ENCODE measurements around the gene AMBP. TPM values are rescaled to one million over a fixed set of nuclear protein-coding genes. Genes with fewer than 3 reads are reported as not detected.

AMBP gene
- total and polyA plus RNA-seq, 4 donors, result 0.23 to 1.7 TPM; not detected in 2

DNA sequence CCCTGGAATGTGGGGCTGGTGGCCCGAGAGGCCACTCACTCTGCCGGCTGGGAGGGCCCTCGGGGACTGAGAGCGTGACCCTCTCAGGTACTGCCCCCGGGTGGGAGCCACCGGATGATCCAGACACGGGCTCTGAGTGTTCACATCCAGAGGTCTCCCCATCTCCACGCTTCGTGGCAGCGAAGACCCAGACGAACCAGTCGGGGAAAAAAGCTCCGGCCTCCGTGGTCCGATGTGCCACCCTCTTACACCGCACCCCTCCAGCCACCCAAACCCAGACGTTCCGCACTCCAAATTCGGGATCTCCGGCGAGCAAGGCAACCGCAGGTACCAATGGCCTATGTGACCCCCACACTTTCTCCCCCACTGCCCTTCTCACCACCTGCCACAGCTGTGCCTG, 49.5 kb downstream of the AMBP start:
- no peak overlapping the region for H3K27ac ChIP-seq (ENCODE audit: low read depth, low read length)
- peaks cover 41% of the 10 kb centered on the region for H3K36me3 ChIP-seq (ENCODE audit: control insufficient read depth, insufficient read depth, low read length)
- DNase-seq (ENCODE audit: low read depth in 4 of 6, low spot score in 6 of 6), result no peak
- no peak overlapping the region for H3K4me3 ChIP-seq (ENCODE audit: low read depth, low read length)
- 96% methylated on average over 22 of the region's 22 CpGs for WGBS (ENCODE audit: insufficient coverage)
- no peaks in the 10 kb centered on the region for H3K9me3 ChIP-seq (ENCODE audit: control insufficient read depth, insufficient read depth, low read length)
- H3K27me3 ChIP-seq (ENCODE audit: control insufficient read depth, insufficient read depth, low read length), result no peaks in the 10 kb centered on the region
- peaks cover 20% of the 10 kb centered on the region for H3K4me1 ChIP-seq (ENCODE audit: control insufficient read depth, insufficient read depth, low read length)

DNA sequence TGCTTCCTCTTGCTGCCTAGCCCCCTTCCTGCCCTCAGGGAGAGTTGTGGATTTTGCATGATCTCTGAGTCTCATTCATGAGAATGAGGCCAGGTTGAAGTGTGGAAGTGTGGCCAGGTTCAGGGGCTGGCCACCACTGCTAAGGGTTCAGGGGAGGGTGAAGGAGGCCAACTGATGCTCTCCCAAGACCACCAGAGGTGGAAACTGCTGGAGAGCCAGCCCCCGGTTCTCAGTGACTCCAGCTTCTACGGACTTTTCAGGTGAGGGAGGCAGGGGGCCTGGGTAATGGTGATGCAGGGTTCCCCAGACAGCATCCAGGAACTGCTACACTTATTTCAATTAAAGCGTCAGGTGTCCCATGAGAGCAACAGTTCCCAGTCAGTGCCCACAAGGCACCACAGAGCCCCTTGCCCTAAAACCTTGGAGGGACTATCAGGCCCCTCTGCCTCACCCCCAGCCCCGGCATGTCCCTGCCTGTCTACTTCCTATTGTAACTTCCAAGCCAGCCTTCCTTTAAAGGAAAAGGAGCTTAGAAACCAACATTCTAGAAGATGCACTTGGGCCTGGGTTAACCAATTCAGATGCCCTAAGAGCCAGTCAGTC, 50.1 kb downstream of the AMBP start:
- Histone ChIP-seq H3K36me3 (ENCODE audit: control insufficient read depth, insufficient read depth, low read length) (peaks cover 34% of the 10 kb centered on the region), H3K27me3 (ENCODE audit: control insufficient read depth, insufficient read depth, low read length) (no peaks in the 10 kb centered on the region), H3K4me1 (ENCODE audit: control insufficient read depth, insufficient read depth, low read length) (peaks cover 14% of the 10 kb centered on the region), H3K9me3 (ENCODE audit: control insufficient read depth, insufficient read depth, low read length) (no peaks in the 10 kb centered on the region), H3K27ac (ENCODE audit: low read depth, low read length) (no peak overlapping the region), H3K4me3 (ENCODE audit: low read depth, low read length) (no peak overlapping the region)
- DNase-seq (ENCODE audit: low read depth in 4 of 6, low spot score in 6 of 6), result no peak
- 83% methylated on average over 3 of the region's 4 CpGs for whole genome bisulfite sequencing (ENCODE audit: insufficient coverage)

DNA sequence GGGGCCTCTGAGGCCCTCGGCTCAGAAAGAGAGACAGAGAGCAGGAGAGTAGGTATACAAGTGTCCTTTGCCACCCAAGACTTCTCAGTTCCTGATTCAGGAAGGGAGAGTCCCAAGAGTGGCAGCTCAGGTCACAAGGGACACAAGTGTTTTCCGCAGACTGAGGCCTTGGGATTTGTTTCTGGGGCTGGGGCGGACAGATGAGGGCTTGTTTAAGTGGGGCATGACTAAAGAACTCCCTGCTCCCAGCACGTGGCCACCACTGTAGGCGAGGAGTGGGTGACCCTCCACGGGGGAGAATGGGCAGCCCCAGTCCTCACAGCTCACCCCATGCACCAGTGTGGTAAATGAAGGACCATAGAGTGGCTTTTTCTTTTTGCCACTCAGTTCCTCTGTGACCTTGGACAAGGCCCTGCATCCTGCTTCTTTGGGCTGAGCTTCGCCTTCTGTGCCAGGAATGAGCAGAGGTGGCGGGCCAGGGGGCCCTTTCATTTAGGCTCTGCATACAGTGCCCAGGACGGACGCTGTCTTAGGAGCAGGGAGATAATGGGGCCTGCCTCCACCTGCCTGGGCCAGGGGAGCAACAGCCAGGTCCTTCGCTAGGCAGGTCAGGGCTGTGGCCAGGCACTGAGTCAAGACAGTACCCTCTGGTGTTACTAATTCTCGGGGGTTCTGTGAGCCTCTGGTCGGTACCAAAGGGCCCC, 50.8 kb downstream of the AMBP start:
- Histone ChIP-seq H3K27me3 (ENCODE audit: control insufficient read depth, insufficient read depth, low read length) (no peaks in the 10 kb centered on the region), H3K9me3 (ENCODE audit: control insufficient read depth, insufficient read depth, low read length) (no peaks in the 10 kb centered on the region), H3K4me3 (ENCODE audit: low read depth, low read length) (no peak overlapping the region), H3K4me1 (ENCODE audit: control insufficient read depth, insufficient read depth, low read length) (peaks cover 8% of the 10 kb centered on the region), H3K27ac (ENCODE audit: low read depth, low read length) (no peak overlapping the region), H3K36me3 (ENCODE audit: control insufficient read depth, insufficient read depth, low read length) (peaks cover 28% of the 10 kb centered on the region)
- DNase-seq (ENCODE audit: low read depth in 4 of 6, low spot score in 6 of 6), result no peak
- WGBS (ENCODE audit: insufficient coverage), result 92% methylated on average over 13 of the region's 13 CpGs

DNA sequence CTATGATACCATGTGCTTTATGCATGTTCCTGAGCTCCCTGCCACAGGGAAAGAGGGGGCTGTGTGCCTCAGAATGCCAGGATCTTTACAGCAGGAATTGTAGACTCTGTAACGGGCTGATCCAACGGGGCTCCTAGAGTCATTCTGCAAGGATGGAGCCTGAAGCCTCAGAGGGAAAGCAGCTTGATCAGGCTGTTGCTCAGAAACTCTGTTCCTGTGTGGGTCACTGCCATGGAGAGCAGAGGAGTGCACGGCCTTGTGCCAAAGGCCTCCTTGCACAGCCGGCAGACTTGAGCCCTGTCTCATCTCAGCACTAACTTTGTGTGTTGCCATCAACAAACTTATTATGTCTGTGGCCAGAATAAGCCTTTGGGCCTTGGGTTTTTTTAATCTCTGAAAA, 51.8 kb downstream of the AMBP start:
- WGBS (ENCODE audit: insufficient coverage), result 93% methylated on average over 3 of the region's 4 CpGs
- Histone ChIP-seq H3K27me3 (ENCODE audit: control insufficient read depth, insufficient read depth, low read length) (no peaks in the 10 kb centered on the region), H3K9me3 (ENCODE audit: control insufficient read depth, insufficient read depth, low read length) (no peaks in the 10 kb centered on the region), H3K36me3 (ENCODE audit: control insufficient read depth, insufficient read depth, low read length) (peaks cover 22% of the 10 kb centered on the region), H3K4me1 (ENCODE audit: control insufficient read depth, insufficient read depth, low read length) (no peaks in the 10 kb centered on the region), H3K27ac (ENCODE audit: low read depth, low read length) (no peak overlapping the region), H3K4me3 (ENCODE audit: low read depth, low read length) (no peak overlapping the region)
- no peak for DNase-seq (ENCODE audit: low read depth in 4 of 6, low spot score in 6 of 6)

DNA sequence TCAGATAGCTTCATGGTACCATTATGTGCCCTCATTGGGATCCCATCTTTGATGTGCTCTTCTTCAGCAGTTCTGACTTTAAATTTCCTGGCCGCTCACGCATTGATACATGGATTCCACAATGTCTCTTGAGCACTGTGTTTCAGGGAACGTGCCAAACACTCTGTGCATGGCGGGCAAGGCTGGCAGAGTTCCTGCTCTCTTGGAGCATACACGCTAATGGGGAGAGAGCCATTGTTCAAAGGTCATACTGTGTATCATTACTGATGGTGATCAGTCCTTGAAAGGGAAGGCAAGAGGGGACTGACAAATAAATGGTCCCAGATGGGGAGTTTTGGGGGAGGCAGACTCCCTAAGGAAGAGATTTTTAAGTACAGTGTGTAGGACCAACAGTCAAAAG, 52.3 kb downstream of the AMBP start:
- Histone ChIP-seq H3K9me3 (ENCODE audit: control insufficient read depth, insufficient read depth, low read length) (no peaks in the 10 kb centered on the region), H3K4me3 (ENCODE audit: low read depth, low read length) (no peak overlapping the region), H3K36me3 (ENCODE audit: control insufficient read depth, insufficient read depth, low read length) (peaks cover 22% of the 10 kb centered on the region), H3K4me1 (ENCODE audit: control insufficient read depth, insufficient read depth, low read length) (no peaks in the 10 kb centered on the region), H3K27me3 (ENCODE audit: control insufficient read depth, insufficient read depth, low read length) (no peaks in the 10 kb centered on the region), H3K27ac (ENCODE audit: low read depth, low read length) (no peak overlapping the region)
- DNase-seq (ENCODE audit: low read depth in 4 of 6, low spot score in 6 of 6), result no peak
- 86% methylated on average over 5 of the region's 5 CpGs for WGBS (ENCODE audit: insufficient coverage)

DNA sequence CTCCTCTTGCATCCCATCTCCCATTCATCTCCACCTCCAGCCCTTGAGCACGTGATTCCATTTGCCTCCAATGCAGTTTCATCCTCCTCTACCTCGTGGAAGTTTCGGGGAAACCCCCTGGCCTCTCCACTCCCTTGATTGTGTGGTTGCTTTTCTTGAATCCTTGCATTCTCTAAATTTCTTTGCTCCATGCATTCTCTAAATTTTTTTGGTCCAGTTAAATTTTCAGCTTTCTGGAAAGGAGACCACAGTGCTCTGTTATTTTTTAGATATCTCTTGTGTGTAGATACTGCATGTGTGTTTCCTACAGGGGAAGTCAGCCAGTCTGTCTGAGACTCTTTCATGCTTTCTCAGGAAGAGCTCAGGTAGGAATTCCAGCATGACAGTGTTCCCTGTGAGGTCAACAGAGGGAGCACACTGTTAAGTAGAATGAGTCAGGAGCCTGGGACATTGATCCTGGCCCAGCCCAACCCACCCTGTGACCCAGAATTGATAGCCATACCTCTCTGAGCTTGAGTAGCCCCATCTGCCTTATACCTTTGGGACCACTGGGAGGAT, 52.8 kb downstream of the AMBP start:
- H3K27ac ChIP-seq (ENCODE audit: low read depth, low read length), result no peak overlapping the region
- peaks cover 22% of the 10 kb centered on the region for H3K36me3 ChIP-seq (ENCODE audit: control insufficient read depth, insufficient read depth, low read length)
- DNase-seq (ENCODE audit: low read depth in 4 of 6, low spot score in 6 of 6), result no peak
- H3K4me3 ChIP-seq (ENCODE audit: low read depth, low read length), result no peak overlapping the region
- H3K27me3 ChIP-seq (ENCODE audit: control insufficient read depth, insufficient read depth, low read length), result no peaks in the 10 kb centered on the region
- 100% methylated on average over 1 of the region's 3 CpGs for WGBS (ENCODE audit: insufficient coverage)
- H3K9me3 ChIP-seq (ENCODE audit: control insufficient read depth, insufficient read depth, low read length), result no peaks in the 10 kb centered on the region
- no peaks in the 10 kb centered on the region for H3K4me1 ChIP-seq (ENCODE audit: control insufficient read depth, insufficient read depth, low read length)

DNA sequence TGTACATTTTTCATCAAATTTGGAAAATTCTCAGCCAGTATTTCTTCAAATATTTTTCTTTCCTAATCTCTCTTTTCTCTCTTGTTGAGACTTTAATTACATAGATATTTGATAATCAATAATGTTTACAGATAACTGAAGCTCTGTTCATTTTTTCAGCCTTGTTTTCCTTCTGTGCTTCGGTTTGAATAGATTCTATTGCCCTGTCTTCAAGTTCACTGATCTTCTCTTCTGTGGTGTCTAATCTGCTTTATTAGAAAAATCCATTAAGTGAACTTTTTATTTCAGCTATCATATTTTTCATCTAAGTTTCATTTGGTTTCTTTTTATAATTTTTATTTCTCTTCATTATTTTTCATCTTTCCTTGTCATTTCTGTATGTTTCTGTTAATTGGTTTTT, 54.1 kb downstream of the AMBP start:
- Histone ChIP-seq H3K27me3 (ENCODE audit: control insufficient read depth, insufficient read depth, low read length) (no peaks in the 10 kb centered on the region), H3K4me1 (ENCODE audit: control insufficient read depth, insufficient read depth, low read length) (no peaks in the 10 kb centered on the region), H3K36me3 (ENCODE audit: control insufficient read depth, insufficient read depth, low read length) (peaks cover 18% of the 10 kb centered on the region), H3K4me3 (ENCODE audit: low read depth, low read length) (no peak overlapping the region), H3K27ac (ENCODE audit: low read depth, low read length) (no peak overlapping the region), H3K9me3 (ENCODE audit: control insufficient read depth, insufficient read depth, low read length) (peaks cover 2% of the 10 kb centered on the region)
- no CpG with 5 or more reads among the region's 1 CpG for WGBS (ENCODE audit: insufficient coverage)
- DNase-seq (ENCODE audit: low read depth in 4 of 6, low spot score in 6 of 6), result no peak

DNA sequence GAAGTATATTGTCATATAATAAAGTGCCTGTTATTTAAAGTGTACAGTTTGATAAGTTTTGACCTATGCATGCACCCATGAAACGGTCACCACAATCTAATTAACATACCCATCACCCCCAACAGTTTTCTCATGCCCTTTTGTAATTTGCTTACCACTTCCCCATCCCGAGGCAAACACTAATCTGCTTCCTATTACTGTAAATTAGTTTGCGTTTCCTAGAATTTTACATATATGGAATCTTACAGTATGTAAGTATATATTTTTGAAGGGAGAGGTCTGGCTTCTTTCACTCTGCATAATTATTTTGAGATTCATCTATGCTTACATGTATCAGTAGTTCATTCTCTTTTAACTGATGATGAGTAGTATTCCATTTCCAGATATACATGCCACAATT, 56.5 kb downstream of the AMBP start:
- WGBS (ENCODE audit: insufficient coverage), result 60% methylated on average over 1 of the region's 3 CpGs
- Histone ChIP-seq H3K4me3 (ENCODE audit: low read depth, low read length) (no peak overlapping the region), H3K27me3 (ENCODE audit: control insufficient read depth, insufficient read depth, low read length) (no peaks in the 10 kb centered on the region), H3K9me3 (ENCODE audit: control insufficient read depth, insufficient read depth, low read length) (peaks cover 2% of the 10 kb centered on the region), H3K4me1 (ENCODE audit: control insufficient read depth, insufficient read depth, low read length) (no peaks in the 10 kb centered on the region), H3K27ac (ENCODE audit: low read depth, low read length) (no peak overlapping the region), H3K36me3 (ENCODE audit: control insufficient read depth, insufficient read depth, low read length) (peaks cover 28% of the 10 kb centered on the region)
- DNase-seq (ENCODE audit: low read depth in 4 of 6, low spot score in 6 of 6), result no peak

DNA sequence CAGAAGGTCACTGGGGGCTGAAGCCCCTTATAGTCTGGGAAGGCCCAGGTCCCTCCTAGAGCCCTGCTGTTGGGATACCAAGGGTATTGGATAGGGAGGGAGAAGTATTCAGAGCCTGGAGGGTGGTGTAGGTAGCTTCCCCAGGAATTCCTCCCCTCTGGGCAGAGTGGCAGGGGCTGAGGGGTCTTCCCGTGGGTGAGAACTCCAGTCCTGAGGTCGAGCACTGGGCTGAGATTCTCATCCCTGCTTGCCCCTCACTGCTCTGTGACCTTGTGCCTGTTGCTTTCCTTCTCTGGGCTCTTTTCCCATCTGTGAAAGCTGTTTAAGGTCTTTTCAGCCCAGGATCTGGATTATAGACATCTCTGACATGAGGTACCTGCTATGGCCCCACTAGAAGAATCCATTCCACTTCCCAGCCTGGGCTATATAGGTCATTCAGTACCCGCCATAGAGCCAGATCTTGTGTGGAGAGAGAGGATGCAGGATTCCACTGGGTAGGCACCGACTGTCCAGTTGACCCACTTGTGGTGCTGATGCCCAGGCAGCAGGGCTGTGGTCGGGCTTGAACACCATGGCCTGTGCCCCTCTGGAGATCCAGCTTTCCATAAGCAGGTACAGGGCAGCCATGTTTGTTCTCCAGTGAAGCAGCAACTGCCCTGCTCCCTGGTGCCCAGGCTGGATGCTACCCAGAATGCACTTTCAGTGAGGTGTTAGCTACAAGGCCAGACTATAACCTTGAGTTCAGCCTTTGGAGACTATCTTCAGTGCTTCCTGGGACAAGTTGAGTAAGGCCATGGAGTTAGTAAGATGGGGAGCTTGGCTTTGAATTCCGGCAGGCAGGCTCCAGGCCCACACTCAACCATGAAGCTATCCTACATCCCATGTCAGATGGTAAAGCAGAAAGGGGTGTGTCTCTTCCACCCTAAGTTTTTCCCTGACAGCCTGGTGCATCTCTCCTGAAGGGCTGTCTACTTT, 60.1 kb downstream of the AMBP start:
- Histone ChIP-seq H3K9me3 (ENCODE audit: control insufficient read depth, insufficient read depth, low read length) (peaks cover 4% of the 10 kb centered on the region), H3K27ac (ENCODE audit: low read depth, low read length) (no peak overlapping the region), H3K4me1 (ENCODE audit: control insufficient read depth, insufficient read depth, low read length) (no peaks in the 10 kb centered on the region), H3K36me3 (ENCODE audit: control insufficient read depth, insufficient read depth, low read length) (peaks cover 31% of the 10 kb centered on the region), H3K27me3 (ENCODE audit: control insufficient read depth, insufficient read depth, low read length) (no peaks in the 10 kb centered on the region), H3K4me3 (ENCODE audit: low read depth, low read length) (no peak overlapping the region)
- DNase-seq (ENCODE audit: low read depth in 4 of 6, low spot score in 6 of 6), result no peak
- 96% methylated on average over 4 of the region's 6 CpGs for WGBS (ENCODE audit: insufficient coverage)
